ENCODE data around the gene THAP10. TPM values are rescaled to one million over a fixed set of nuclear protein-coding genes. Genes with fewer than 3 reads are reported as not detected.

The THAP10 gene
- total RNA-seq, 1 experiment from 2014 or later, result 6.6 TPM

DNA sequence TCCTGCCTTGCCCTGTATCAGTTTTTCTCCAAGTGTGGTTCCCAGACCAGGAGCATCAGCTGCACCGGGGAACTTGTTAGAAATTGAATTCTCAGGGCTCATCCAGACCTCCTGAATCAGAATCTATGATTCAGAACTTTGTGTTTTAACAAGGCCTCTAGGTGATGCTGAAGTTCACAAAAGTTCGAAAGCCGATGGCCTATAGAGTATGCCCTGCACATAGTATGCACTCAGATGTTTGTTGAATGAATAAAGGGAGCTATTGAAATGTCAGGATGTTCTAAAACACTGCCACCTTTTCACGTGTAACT lies 37.6 kb downstream of the THAP10 start:
- Histone ChIP-seq H3K27me3 (replicated peaks; ENCODE audit: insufficient read depth, low read depth, low read length, poor library complexity) (no peaks in the 10 kb centered on the region), H3K36me3 (ENCODE audit: insufficient read depth, low read length, poor library complexity, severe bottlenecking) (peaks cover 20% of the 10 kb centered on the region), H3K27ac (ENCODE audit: low read depth, low read length, poor library complexity, severe bottlenecking) (peak overlapping the region; percentile 87), H3K9me3 (ENCODE audit: low read depth, low read length, poor library complexity, severe bottlenecking) (no peaks in the 10 kb centered on the region), H3K4me1 (ENCODE audit: insufficient read depth, low read length, poor library complexity, severe bottlenecking) (peaks cover 24% of the 10 kb centered on the region), H3K4me3 (ENCODE audit: low read depth, low read length, poor library complexity, severe bottlenecking) (peak overlapping the region; percentile 86)
- BruUV-seq (replicated peaks), result TSS peak; percentile 21
- intact Hi-C loops (cut with micrococcal nuclease; ENCODE audit: unreplicated experiment), result loop anchor here (1.0 kb wide), 1 partner anchor 16 kb away; no protein-coding TSS in a partner anchor
- TF ChIP-seq, protein P1, sequence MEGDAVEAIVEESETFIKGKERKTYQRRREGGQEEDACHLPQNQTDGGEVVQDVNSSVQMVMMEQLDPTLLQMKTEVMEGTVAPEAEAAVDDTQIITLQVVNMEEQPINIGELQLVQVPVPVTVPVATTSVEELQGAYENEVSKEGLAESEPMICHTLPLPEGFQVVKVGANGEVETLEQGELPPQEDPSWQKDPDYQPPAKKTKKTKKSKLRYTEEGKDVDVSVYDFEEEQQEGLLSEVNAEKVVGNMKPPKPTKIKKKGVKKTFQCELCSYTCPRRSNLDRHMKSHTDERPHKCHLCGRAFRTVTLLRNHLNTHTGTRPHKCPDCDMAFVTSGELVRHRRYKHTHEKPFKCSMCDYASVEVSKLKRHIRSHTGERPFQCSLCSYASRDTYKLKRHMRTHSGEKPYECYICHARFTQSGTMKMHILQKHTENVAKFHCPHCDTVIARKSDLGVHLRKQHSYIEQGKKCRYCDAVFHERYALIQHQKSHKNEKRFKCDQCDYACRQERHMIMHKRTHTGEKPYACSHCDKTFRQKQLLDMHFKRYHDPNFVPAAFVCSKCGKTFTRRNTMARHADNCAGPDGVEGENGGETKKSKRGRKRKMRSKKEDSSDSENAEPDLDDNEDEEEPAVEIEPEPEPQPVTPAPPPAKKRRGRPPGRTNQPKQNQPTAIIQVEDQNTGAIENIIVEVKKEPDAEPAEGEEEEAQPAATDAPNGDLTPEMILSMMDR (conservative IDR thresholded peaks at IDR 0.05; ENCODE audit: low read depth, low read length), result no peak
- no peak for TF ChIP-seq EZH2 (IDR thresholded peaks at IDR 0.05; ENCODE audit: borderline replicate concordance, low read depth, low read length, poor library complexity, severe bottlenecking)
- POLR2A ChIA-PET (ENCODE audit: low non-redundant PET), result interaction anchor here (0.6 to 0.7 kb wide), 2 partner anchors 15 to 543 kb away, joined by 3 read pairs; no protein-coding TSS in a partner anchor
- CTCF ChIA-PET, result interaction anchor here (0.6 kb wide), 1 partner anchor 59 kb away, joined by 6 read pairs; no protein-coding TSS in a partner anchor
- DNase-seq (ENCODE audit: low spot score), result peak; percentile 25

DNA sequence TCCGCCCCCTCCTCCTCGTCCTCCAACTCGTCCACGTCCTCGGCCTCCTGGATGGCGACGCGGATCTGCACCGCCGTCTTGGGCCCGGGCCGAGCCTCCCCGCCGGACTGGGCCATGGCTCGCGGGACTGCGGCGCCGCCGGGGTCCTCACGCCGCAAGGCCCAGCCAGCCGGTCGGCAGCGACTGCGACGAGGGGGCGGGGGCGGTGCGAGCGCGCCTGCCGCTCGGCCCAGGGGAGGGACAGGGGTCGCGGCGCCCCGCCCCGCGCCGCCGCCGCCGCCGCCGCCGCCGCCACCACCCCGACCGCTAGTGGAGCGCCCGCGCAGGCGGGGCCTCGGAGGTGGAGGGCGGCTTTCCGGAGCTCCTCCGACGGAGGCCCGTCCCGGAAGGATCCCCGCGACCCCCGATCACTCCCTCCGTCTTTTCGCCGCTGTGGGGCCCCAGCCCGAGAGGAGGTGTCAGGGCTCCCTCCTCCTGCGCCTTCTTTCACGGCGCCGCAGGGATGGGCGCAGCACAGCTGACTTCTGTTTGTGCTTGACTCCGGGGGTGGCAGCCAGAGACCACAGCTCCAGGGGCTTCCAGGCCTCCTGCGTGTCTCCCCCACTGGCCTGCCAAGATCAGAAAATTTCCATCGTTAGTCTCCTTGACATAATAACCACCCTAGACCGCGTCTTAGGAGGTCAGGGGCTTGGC lies 38.1 kb downstream of the THAP10 start, which contains the start of gene LARP6:
Gene LARP6, minus strand, starts transcription at position 185 of the 693 bp plus-strand sequence. Its CDS starts 69 bp downstream, at position 116.
- ChIA-PET POLR2A (ENCODE audit: low non-redundant PET) (interaction anchor here (0.6 kb wide), 1 partner anchor 16 kb away, joined by 3 read pairs; no protein-coding TSS in a partner anchor), CTCF (no interaction called here)
- Histone ChIP-seq H3K4me3 (ENCODE audit: low read depth, low read length, poor library complexity, severe bottlenecking) (peak within 1 kb of the TSS; percentile 86), H3K36me3 (ENCODE audit: insufficient read depth, low read length, poor library complexity, severe bottlenecking) (peaks cover 20% of the 10 kb centered on the region), H3K27me3 (replicated peaks; ENCODE audit: insufficient read depth, low read depth, low read length, poor library complexity) (no peaks in the 10 kb centered on the region), H3K4me1 (ENCODE audit: insufficient read depth, low read length, poor library complexity, severe bottlenecking) (peaks cover 24% of the 10 kb centered on the region), H3K9me3 (ENCODE audit: low read depth, low read length, poor library complexity, severe bottlenecking) (no peaks in the 10 kb centered on the region), H3K27ac (ENCODE audit: low read depth, low read length, poor library complexity, severe bottlenecking) (peak within 1 kb of the TSS; percentile 87)
- peak; percentile 71 for DNase-seq (ENCODE audit: low spot score)
- intact Hi-C loops (cut with micrococcal nuclease; ENCODE audit: unreplicated experiment), result loop anchor here (1.0 kb wide), 1 partner anchor 16 kb away; no protein-coding TSS in a partner anchor
- no peak for TF ChIP-seq EZH2 (IDR thresholded peaks at IDR 0.05; ENCODE audit: borderline replicate concordance, low read depth, low read length, poor library complexity, severe bottlenecking)
- TF ChIP-seq, protein P1 (conservative IDR thresholded peaks at IDR 0.05; ENCODE audit: low read depth, low read length), result no peak
- no TSS peak for BruUV-seq (replicated peaks)

- BruUV-seq (replicated peaks), result no TSS peak
- ChIA-PET CTCF (no interaction called here), POLR2A (ENCODE audit: low non-redundant PET) (interaction anchor here (0.5 to 0.6 kb wide), 2 partner anchors 349 to 445 kb away, joined by 3 to 7 read pairs; no protein-coding TSS in a partner anchor)
- H3K27ac ChIP-seq (ENCODE audit: low read depth, low read length, poor library complexity, severe bottlenecking), result peak overlapping the region; percentile 87
- intact Hi-C loops (cut with micrococcal nuclease; ENCODE audit: unreplicated experiment), result no loop called here
- DNase-seq (ENCODE audit: low spot score), result peak; percentile 57
- H3K27me3 ChIP-seq (replicated peaks; ENCODE audit: insufficient read depth, low read depth, low read length, poor library complexity), result no peaks in the 10 kb centered on the region
- no peaks in the 10 kb centered on the region for H3K9me3 ChIP-seq (ENCODE audit: low read depth, low read length, poor library complexity, severe bottlenecking)
- H3K36me3 ChIP-seq (ENCODE audit: insufficient read depth, low read length, poor library complexity, severe bottlenecking), result peaks cover 20% of the 10 kb centered on the region
- TF ChIP-seq, protein P1 (conservative IDR thresholded peaks at IDR 0.05; ENCODE audit: low read depth, low read length), result no peak
- TF ChIP-seq EZH2 (IDR thresholded peaks at IDR 0.05; ENCODE audit: borderline replicate concordance, low read depth, low read length, poor library complexity, severe bottlenecking), result no peak
- peaks cover 24% of the 10 kb centered on the region for H3K4me1 ChIP-seq (ENCODE audit: insufficient read depth, low read length, poor library complexity, severe bottlenecking)
- peak overlapping the region; percentile 86 for H3K4me3 ChIP-seq (ENCODE audit: low read depth, low read length, poor library complexity, severe bottlenecking)
Observed at GRCh38 chr15:70853318-70853972, 38.8 kb downstream of the THAP10 start.

All from A673 (cell line).